NT2/D1 (cell line): ENCODE results near the gene ZFP36L2.

ENCODE experiments used
- SUZ12 ChIP-seq: IDR thresholded peaks from 2 replicates; pipeline ENCODE4 v1.6.1; 2011; ENCODE audit not compliant: insufficient read length, insufficient read depth; ENCODE audit errors: extremely low read depth
- YY1 ChIP-seq: IDR thresholded peaks from 2 replicates; pipeline ENCODE4 v1.6.1; 2011; ENCODE audit not compliant: insufficient read length, insufficient read depth
- ZNF274 ChIP-seq: IDR thresholded peaks from 2 replicates; pipeline ENCODE4 v1.6.1; 2011; ENCODE audit warnings: mild to moderate bottlenecking, low read depth, low read length

- TF ChIP-seq ZNF274 (no peak), YY1 (no peak), SUZ12 (no peak)
These were observed 46.5 kb downstream of the ZFP36L2 start for GRCh38 chr2:43179942-43180341.
